PC-9 (cell line): ENCODE data around the gene FAF1. TPM values are rescaled to one million over a fixed set of nuclear protein-coding genes. Genes with fewer than 3 reads are reported as not detected.

Experiments
- BruUV-seq: library from RNA; stranded (reverse); fragments of 400-500 nt; replicated peaks from 2 replicates; lab custom pipeline; 2021; lab: Mats Ljungman, UMichigan
- CTCF ChIA-PET: fragments of 300-600 bp; sonication (Branson Sonifier 250); formaldehyde crosslinking; loops from one replicate; lab custom pipeline; 2022; ENCODE audit warnings: antibody characterized with exemption; lab: Charles Lee
- POLR2A ChIA-PET: fragments of 300-600 bp; sonication (Branson Sonifier 250); formaldehyde crosslinking; loops from one replicate; lab custom pipeline; 2022; ENCODE audit warnings: antibody characterized with exemption; ENCODE audit not compliant: unreplicated experiment; lab: Charles Lee
- DNase-seq, 2 experiments: peaks; one replicate each; pipeline versions ENCODE4 v3.0.0 to v3.0.0-alpha.2; 2015 to 2022; ENCODE audit warnings: mixed read lengths in 1 of 2
- H2AFZ ChIP-seq: fragments of 200-600 bp; sonication (generic); 2 replicates; pipeline ENCODE4 v1.8.1; 2017; ENCODE audit warnings: antibody characterized with exemption
- H3F3A ChIP-seq: fragments of 200-600 bp; sonication (generic); 2 replicates; pipeline ENCODE4 v1.8.1; 2017; ENCODE audit warnings: antibody characterized with exemption, mild to moderate bottlenecking, low read depth; ENCODE audit not compliant: insufficient read depth
- H3K27ac ChIP-seq: fragments of 200-600 bp; sonication (generic); 2 replicates; pipeline ENCODE4 v1.6.1; 2016; ENCODE audit warnings: mixed run types
- H3K27me3 ChIP-seq: fragments of 200-600 bp; sonication (generic); 2 replicates; pipeline ENCODE4 v1.6.1; 2016; ENCODE audit warnings: low read depth, mixed run types; ENCODE audit not compliant: insufficient read depth
- H3K36me3 ChIP-seq: fragments of 200-600 bp; sonication (generic); 2 replicates; pipeline ENCODE4 v1.6.1; 2016; ENCODE audit warnings: low read depth, mixed run types
- H3K4me1 ChIP-seq: fragments of 200-600 bp; sonication (generic); replicated peaks from 2 replicates; pipeline ENCODE4 v1.6.1; 2016; ENCODE audit warnings: mixed run types; ENCODE audit not compliant: insufficient read depth
- H3K4me2 ChIP-seq: fragments of 200-600 bp; sonication (generic); 2 replicates; pipeline ENCODE4 v1.6.1; 2017; ENCODE audit warnings: mixed run types
- H3K4me3 ChIP-seq: fragments of 200-600 bp; sonication (generic); 2 replicates; pipeline ENCODE4 v1.6.1; 2016; ENCODE audit warnings: mixed run types
- H3K79me2 ChIP-seq: fragments of 200-600 bp; sonication (generic); 2 replicates; pipeline ENCODE4 v1.6.1; 2017; ENCODE audit warnings: low read depth, mixed run types
- H3K9me2 ChIP-seq: fragments of 200-600 bp; sonication (generic); 2 replicates; pipeline ENCODE4 v1.8.1; 2017; ENCODE audit warnings: mild to moderate bottlenecking; ENCODE audit not compliant: insufficient read depth
- H3K9me3 ChIP-seq: fragments of 200-600 bp; sonication (generic); 2 replicates; pipeline ENCODE4 v1.8.1; 2016; ENCODE audit warnings: low read depth; ENCODE audit not compliant: insufficient read depth
- H4K20me1 ChIP-seq: fragments of 200-600 bp; sonication (generic); 2 replicates; pipeline ENCODE4 v1.8.1; 2017; ENCODE audit not compliant: insufficient read depth
- EZH2 ChIP-seq: fragments of 200-600 bp; sonication (generic); IDR thresholded peaks from 2 replicates; pipeline ENCODE4 v1.8.0; 2017; ENCODE audit warnings: antibody characterized with exemption, low read depth
- intact Hi-C: fragments of 100-400 bp; cut with micrococcal nuclease; formaldehyde crosslinking; loops from one replicate; pipeline ENCODE4 v1.10.0; 2022; ENCODE audit not compliant: unreplicated experiment
- total RNA-seq: library from RNA; stranded (reverse); gene quantifications from 2 replicates; pipeline ENCODE4 v1.2.3, GENCODE V29; 2021
- TF ChIP-seq, protein P1 (sequence below): fragments of 200-600 bp; sonication (generic); conservative IDR thresholded peaks from 2 replicates; pipeline ENCODE4 v1.6.1; 2017; ENCODE audit warnings: mixed run types, antibody characterized with exemption, mild to moderate bottlenecking, moderate library complexity

The FAF1 gene
- total RNA-seq, 1 experiment from 2014 or later, result 105 TPM

DNA sequence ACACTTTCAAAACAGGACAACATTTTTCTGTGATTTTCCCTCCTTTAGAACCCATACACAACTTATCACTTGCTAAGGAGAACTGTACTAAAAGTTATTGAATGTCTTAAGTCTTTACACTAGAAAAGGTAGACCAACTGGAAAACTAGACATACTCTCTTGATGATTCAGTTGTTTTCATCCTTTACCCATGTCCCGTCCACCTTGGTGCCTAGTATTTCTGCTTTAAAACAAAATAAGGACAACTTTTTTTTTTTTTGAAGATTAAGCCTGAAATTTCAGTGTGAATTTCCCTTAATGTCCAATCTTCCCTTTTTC lies 14.5 kb upstream of the FAF1 start:
- no peak for DNase-seq
- peaks cover 23% of the 10 kb centered on the region for H3K4me1 ChIP-seq
- no peaks in the 10 kb centered on the region for H3K9me2 ChIP-seq
- H3K27me3 ChIP-seq, result no peaks in the 10 kb centered on the region
- H2AFZ ChIP-seq, result no peak overlapping the region
- no peaks in the 10 kb centered on the region for H3K79me2 ChIP-seq
- no peak for TF ChIP-seq EZH2
- TF ChIP-seq, protein P1, sequence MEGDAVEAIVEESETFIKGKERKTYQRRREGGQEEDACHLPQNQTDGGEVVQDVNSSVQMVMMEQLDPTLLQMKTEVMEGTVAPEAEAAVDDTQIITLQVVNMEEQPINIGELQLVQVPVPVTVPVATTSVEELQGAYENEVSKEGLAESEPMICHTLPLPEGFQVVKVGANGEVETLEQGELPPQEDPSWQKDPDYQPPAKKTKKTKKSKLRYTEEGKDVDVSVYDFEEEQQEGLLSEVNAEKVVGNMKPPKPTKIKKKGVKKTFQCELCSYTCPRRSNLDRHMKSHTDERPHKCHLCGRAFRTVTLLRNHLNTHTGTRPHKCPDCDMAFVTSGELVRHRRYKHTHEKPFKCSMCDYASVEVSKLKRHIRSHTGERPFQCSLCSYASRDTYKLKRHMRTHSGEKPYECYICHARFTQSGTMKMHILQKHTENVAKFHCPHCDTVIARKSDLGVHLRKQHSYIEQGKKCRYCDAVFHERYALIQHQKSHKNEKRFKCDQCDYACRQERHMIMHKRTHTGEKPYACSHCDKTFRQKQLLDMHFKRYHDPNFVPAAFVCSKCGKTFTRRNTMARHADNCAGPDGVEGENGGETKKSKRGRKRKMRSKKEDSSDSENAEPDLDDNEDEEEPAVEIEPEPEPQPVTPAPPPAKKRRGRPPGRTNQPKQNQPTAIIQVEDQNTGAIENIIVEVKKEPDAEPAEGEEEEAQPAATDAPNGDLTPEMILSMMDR, result no peak
- H3K27ac ChIP-seq, result no peak overlapping the region
- no peak overlapping the region for H3K4me2 ChIP-seq
- CTCF ChIA-PET, result no interaction called here
- no TSS peak for BruUV-seq
- POLR2A ChIA-PET, result no interaction called here
- intact Hi-C loops, result loop anchor here (5.0 kb wide), 2 partner anchors 98 to 102 kb away; no protein-coding TSS in a partner anchor
- H3K36me3 ChIP-seq, result no peaks in the 10 kb centered on the region
- no peak overlapping the region for H3K4me3 ChIP-seq
- H3F3A ChIP-seq, result no peaks in the 10 kb centered on the region; the same call in none of the 2 replicates
- H3K9me3 ChIP-seq, result no peaks in the 10 kb centered on the region
- no peaks in the 10 kb centered on the region for H4K20me1 ChIP-seq

DNA sequence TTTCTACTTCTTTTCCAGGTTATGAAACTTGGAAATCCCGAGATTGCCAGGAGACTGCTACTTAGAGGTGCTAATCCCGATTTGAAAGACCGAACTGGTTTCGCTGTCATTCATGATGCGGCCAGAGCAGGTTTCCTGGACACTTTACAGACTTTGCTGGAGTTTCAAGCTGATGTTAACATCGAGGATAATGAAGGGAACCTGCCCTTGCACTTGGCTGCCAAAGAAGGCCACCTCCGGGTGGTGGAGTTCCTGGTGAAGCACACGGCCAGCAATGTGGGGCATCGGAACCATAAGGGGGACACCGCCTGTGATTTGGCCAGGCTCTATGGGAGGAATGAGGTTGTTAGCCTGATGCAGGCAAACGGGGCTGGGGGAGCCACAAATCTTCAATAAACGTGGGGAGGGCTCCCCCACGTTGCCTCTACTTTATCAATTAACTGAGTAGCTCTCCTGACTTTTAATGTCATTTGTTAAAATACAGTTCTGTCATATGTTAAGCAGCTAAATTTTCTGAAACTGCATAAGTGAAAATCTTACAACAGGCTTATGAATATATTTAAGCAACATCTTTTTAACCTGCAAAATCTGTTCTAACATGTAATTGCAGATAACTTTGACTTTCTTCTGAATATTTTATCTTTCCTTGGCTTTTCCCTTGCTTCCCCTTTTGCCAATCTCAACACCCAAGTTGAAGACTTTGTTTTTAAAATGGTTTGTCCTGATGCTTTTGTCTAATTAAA lies 14.0 kb upstream of the FAF1 start:
- intact Hi-C loops, result loop anchor here (5.0 kb wide), 2 partner anchors 98 to 102 kb away; no protein-coding TSS in a partner anchor
- H3K4me2 ChIP-seq, result no peak overlapping the region

DNA sequence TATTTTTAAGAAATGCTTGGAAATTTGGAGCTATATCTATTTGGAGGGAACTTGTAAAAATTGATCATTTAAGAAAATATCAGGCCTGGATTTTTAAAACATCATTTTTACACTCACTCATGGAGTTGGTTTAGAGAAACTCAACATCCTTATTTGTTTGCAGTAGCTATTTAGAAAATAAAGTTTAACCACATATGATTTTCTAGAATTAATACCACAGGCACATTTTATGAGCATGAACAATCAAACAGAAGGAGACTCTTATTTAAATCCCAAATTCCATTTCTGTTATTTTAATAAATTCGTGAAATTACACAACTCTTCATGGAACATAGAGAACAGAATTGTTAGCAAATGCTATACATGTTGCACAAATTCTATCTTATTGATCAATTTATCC lies 13.2 kb upstream of the FAF1 start:
- H3K4me1 ChIP-seq, result peaks cover 13% of the 10 kb centered on the region
- H3K4me3 ChIP-seq, result no peak overlapping the region
- H2AFZ ChIP-seq, result no peak overlapping the region
- H3F3A ChIP-seq, result peaks cover 4% of the 10 kb centered on the region
- H3K9me2 ChIP-seq, result no peaks in the 10 kb centered on the region
- POLR2A ChIA-PET, result interaction anchor here (0.6 kb wide), 1 partner anchor 25 kb away, joined by 12 read pairs; no protein-coding TSS in a partner anchor
- no TSS peak for BruUV-seq
- no peaks in the 10 kb centered on the region for H3K79me2 ChIP-seq
- no peak for DNase-seq
- CTCF ChIA-PET, result no interaction called here
- no peaks in the 10 kb centered on the region for H4K20me1 ChIP-seq
- TF ChIP-seq, protein P1, result no peak
- TF ChIP-seq EZH2, result no peak
- H3K27ac ChIP-seq, result no peak overlapping the region
- H3K9me3 ChIP-seq, result no peaks in the 10 kb centered on the region
- H3K4me2 ChIP-seq, result no peak overlapping the region
- intact Hi-C loops, result loop anchor here (5.0 kb wide), 2 partner anchors 99 to 101 kb away; no protein-coding TSS in a partner anchor
- H3K36me3 ChIP-seq, result no peaks in the 10 kb centered on the region
- H3K27me3 ChIP-seq, result no peaks in the 10 kb centered on the region

More for the DNA sequence above, 14.0 kb upstream of the FAF1 start:
- Histone ChIP-seq H3F3A (no peaks in the 10 kb centered on the region; the same call in none of the 2 replicates), H3K36me3 (no peaks in the 10 kb centered on the region), H3K79me2 (no peaks in the 10 kb centered on the region), H3K4me1 (peaks cover 19% of the 10 kb centered on the region), H3K9me3 (no peaks in the 10 kb centered on the region), H3K27me3 (no peaks in the 10 kb centered on the region), H3K27ac (no peak overlapping the region), H4K20me1 (no peaks in the 10 kb centered on the region), H2AFZ (no peak overlapping the region), H3K9me2 (no peaks in the 10 kb centered on the region), H3K4me3 (no peak overlapping the region)
- CTCF ChIA-PET, result no interaction called here
- TF ChIP-seq, protein P1, result no peak
- no peak for TF ChIP-seq EZH2
- DNase-seq, result no peak
- POLR2A ChIA-PET, result no interaction called here
- no TSS peak for BruUV-seq
